Natural killer cell treated with Interleukin-12 subunit alpha and Interleukin-12 subunit beta and Interleukin-15 and Interleukin-18, amount 100 ng/mL, for 72 hours (primary cell): ENCODE data around the gene ACTA1. TPM values are rescaled to one million over a fixed set of nuclear protein-coding genes. Genes with fewer than 3 reads are reported as not detected.
"Not testable (repeated sequence)": the region's sequence is repeated elsewhere in the genome, so short reads cannot be mapped to it uniquely, and the experiment has no call there.

ENCODE experiments used
- ATAC-seq, 2 donors: fragments of 150-1000 bp; cut with Tn5 transposase in 1 of 2; sonication (Bioruptor Pico), chemical (Tn5 transposase) in 1 of 2; 2 replicates each; pipeline ENCODE4 v1.10.0; 2021
- DNase-seq: peaks from one replicate; pipeline ENCODE4 v3.0.0; 2022; ENCODE audit warnings: low spot score
- H3K27ac Mint-ChIP-seq, 2 donors: 1 replicate in 1 of 2; 2 replicates in 1 of 2; pipeline ENCODE4 v1.8.0; 2022; ENCODE audit warnings: mixed read lengths in 2 of 2, mild to moderate bottlenecking in 1 of 2, moderate library complexity in 1 of 2
- H3K27me3 Mint-ChIP-seq, 2 donors: 1 replicate in 1 of 2; 2 replicates in 1 of 2; pipeline ENCODE4 v1.8.0; 2022; ENCODE audit warnings: mixed read lengths in 2 of 2
- H3K36me3 Mint-ChIP-seq: one replicate; pipeline ENCODE4 v1.8.0; 2022; ENCODE audit warnings: mixed read lengths
- H3K4me1 Mint-ChIP-seq, 2 donors: 1 replicate in 1 of 2; 2 replicates in 1 of 2; pipeline ENCODE4 v1.8.0; 2022; ENCODE audit warnings: low read depth in 2 of 2, mixed read lengths in 2 of 2, mild to moderate bottlenecking in 1 of 2
- H3K4me3 Mint-ChIP-seq: one replicate; pipeline ENCODE4 v1.8.0; 2022; ENCODE audit warnings: mixed read lengths
- H3K9me3 Mint-ChIP-seq: 2 replicates; pipeline ENCODE4 v1.8.0; 2022; ENCODE audit warnings: mixed read lengths
- total RNA-seq, 2 donors: library from RNA; stranded (reverse); gene quantifications; one replicate each; pipeline ENCODE4 v1.2.3, GENCODE V29; 2022

ACTA1 gene
- total RNA-seq, 2 donors from 2014 or later: not detected

GRCh38 chr1:229432905-229433304 is 989 bp downstream of the ACTA1 start:
- H3K4me1 Mint-ChIP-seq: peaks cover 9 to 10% of the 10 kb centered on the region in 2 donors
- ATAC-seq: no peak
- no peak overlapping the region for H3K27ac Mint-ChIP-seq
- no peak for DNase-seq
- peaks cover 35 to 55% of the 10 kb centered on the region in 2 donors for H3K27me3 Mint-ChIP-seq
- no peaks in the 10 kb centered on the region for H3K9me3 Mint-ChIP-seq
- H3K36me3 Mint-ChIP-seq: peaks cover 6% of the 10 kb centered on the region
- no peak overlapping the region for H3K4me3 Mint-ChIP-seq

- Mint-ChIP-seq H3K27me3 (peaks cover 35 to 57% of the 10 kb centered on the region in 2 donors), H3K4me3 (no peak overlapping the region), H3K4me1 (peaks cover 9 to 10% of the 10 kb centered on the region in 2 donors), H3K9me3 (no peaks in the 10 kb centered on the region), H3K27ac (no peak overlapping the region), H3K36me3 (peaks cover 6% of the 10 kb centered on the region)
- DNase-seq (no peak), ATAC-seq (no peak)
Measured at GRCh38 chr1:229432116-229432461, 1.8 kb downstream of the ACTA1 start.

DNA sequence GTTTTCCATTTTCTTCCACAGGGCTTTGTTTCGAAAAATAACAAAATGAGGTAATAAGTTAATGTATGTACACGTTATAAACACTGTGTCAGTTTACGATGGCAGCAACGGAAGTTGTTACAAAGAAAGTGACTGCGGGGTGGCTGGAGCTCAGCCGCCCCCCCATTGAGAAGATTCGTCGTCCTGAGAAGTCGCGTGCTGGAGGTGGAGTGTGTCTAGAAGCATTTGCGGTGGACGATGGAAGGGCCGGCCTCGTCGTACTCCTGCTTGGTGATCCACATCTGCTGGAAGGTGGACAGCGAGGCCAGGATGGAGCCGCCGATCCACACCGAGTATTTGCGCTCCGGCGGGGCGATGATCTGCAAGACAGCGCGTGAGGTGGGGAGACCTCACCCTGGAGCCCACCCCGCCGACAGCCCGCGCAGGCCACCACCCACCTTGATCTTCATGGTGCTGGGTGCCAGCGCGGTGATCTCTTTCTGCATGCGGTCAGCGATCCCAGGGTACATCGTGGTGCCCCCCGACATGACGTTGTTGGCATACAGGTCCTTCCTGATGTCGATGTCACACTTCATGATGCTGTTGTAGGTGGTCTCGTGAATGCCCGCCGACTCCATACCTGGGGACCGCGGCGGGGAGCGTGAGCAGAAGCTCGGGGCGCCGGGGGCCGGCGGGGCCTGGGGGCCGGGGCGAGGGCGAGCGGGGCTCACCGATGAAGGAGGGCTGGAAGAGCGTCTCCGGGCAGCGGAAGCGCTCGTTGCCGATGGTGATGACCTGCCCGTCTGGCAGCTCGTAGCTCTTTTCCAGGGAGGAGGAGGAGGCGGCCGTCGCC is 2.4 kb downstream of the ACTA1 start:
- ATAC-seq (no peak), DNase-seq (no peak)
- Mint-ChIP-seq H3K4me3 (peak overlapping the region; percentile 59), H3K36me3 (peaks cover 6% of the 10 kb centered on the region), H3K27me3 (peaks cover 39 to 58% of the 10 kb centered on the region in 2 donors), H3K9me3 (no peaks in the 10 kb centered on the region), H3K4me1 (peaks cover 9 to 10% of the 10 kb centered on the region in 2 donors), H3K27ac (no peak overlapping the region)

DNA sequence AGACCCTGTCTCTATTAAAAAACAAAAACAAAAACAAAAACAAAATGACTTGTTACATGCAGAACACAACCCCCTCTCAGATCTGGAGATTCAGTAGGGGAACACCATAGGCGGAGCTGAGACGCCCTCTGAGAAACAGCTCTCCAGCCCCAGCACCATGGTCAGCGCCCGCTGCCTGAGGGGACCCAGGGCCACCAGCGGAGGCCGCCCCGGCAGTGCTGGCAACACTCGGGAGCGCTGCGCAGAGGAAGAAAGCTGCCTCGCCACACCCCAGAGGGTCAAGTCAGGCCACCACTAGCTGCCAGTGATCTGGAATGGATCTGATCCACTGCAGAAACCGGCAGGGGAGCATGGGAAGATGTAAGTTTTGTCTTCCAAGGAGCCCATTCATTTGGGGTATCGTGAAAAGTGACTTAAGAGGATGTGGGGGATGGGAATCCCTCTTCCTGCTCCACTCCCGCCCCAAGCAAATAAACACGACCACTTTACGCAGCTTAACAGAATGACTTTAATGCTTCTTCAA is 3.1 kb downstream of the ACTA1 start:
- ATAC-seq (peak in 1 of 2 donors; percentile 52), DNase-seq (no peak)
- Mint-ChIP-seq H3K4me3 (peak overlapping the region; percentile 59), H3K27ac (no peak overlapping the region), H3K36me3 (peaks cover 6% of the 10 kb centered on the region), H3K27me3 (peaks cover 42 to 56% of the 10 kb centered on the region in 2 donors), H3K4me1 (peaks cover 9 to 10% of the 10 kb centered on the region in 2 donors), H3K9me3 (no peaks in the 10 kb centered on the region)

- peaks cover 11% of the 10 kb centered on the region for H3K36me3 Mint-ChIP-seq
- no peak for DNase-seq
- peaks cover 9 to 10% of the 10 kb centered on the region in 2 donors for H3K4me1 Mint-ChIP-seq
- ATAC-seq: no peak
- peaks cover 46 to 62% of the 10 kb centered on the region in 2 donors for H3K27me3 Mint-ChIP-seq
- no peak overlapping the region for H3K4me3 Mint-ChIP-seq
- no peak overlapping the region for H3K27ac Mint-ChIP-seq
- H3K9me3 Mint-ChIP-seq: no peaks in the 10 kb centered on the region
Measured at GRCh38 chr1:229428256-229428655, 5.6 kb downstream of the ACTA1 start.

GRCh38 chr1:229427572-229427971 is 6.3 kb downstream of the ACTA1 start:
- H3K27me3 Mint-ChIP-seq: peaks cover 48 to 61% of the 10 kb centered on the region in 2 donors
- no peak overlapping the region for H3K27ac Mint-ChIP-seq
- no peaks in the 10 kb centered on the region for H3K9me3 Mint-ChIP-seq
- H3K4me1 Mint-ChIP-seq: peaks cover 9 to 10% of the 10 kb centered on the region in 2 donors
- DNase-seq (no peak), ATAC-seq (no peak)
- peaks cover 15% of the 10 kb centered on the region for H3K36me3 Mint-ChIP-seq
- no peak overlapping the region for H3K4me3 Mint-ChIP-seq

DNA sequence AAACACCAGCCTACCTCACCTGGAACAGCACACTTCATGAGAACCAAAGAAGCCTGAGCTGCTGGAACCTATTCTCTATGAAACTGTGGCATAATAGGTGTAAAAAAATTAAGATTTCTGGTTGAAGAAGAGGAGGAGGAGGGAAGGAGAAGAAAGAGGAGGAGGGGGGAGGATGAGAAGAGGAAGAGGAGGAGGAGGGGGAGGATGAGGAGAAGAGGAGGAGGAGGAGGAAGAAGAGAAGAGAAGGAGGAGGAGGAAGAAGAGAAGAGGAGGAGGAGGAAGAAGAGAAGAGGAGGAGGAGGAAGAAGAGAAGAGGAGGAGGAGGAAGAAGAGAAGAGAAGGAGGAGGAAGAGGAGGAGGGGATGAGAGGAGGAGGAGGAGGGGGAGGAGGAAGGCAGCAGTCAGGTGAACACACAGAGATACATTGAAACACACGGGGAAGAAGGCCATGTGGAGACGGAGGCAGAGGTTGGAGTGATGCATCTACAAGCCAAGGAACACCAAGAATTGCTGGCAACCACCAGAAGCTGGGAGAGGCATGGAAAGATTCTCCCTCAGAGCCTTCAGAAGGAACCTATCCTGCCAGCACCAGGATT is 8.2 kb downstream of the ACTA1 start:
- H3K36me3 Mint-ChIP-seq: peaks cover 10% of the 10 kb centered on the region
- no peaks in the 10 kb centered on the region for H3K9me3 Mint-ChIP-seq
- no peak for DNase-seq
- H3K4me3 Mint-ChIP-seq: no peak overlapping the region
- no peaks in the 10 kb centered on the region for H3K4me1 Mint-ChIP-seq
- H3K27ac Mint-ChIP-seq: no peak overlapping the region
- ATAC-seq: no peak
- H3K27me3 Mint-ChIP-seq: peaks cover 41 to 52% of the 10 kb centered on the region in 2 donors

GRCh38 chr1:229420765-229421164 is 13.1 kb downstream of the ACTA1 start:
- ATAC-seq: no peak
- H3K27ac Mint-ChIP-seq: no peak overlapping the region
- H3K4me1 Mint-ChIP-seq: no peaks in the 10 kb centered on the region
- no peak for DNase-seq
- no peak overlapping the region for H3K4me3 Mint-ChIP-seq
- H3K9me3 Mint-ChIP-seq: no peaks in the 10 kb centered on the region
- peaks cover 10% of the 10 kb centered on the region for H3K36me3 Mint-ChIP-seq
- H3K27me3 Mint-ChIP-seq: peaks cover 26 to 34% of the 10 kb centered on the region in 2 donors

GRCh38 chr1:229420224-229420623 is 13.7 kb downstream of the ACTA1 start:
- H3K27ac Mint-ChIP-seq: no peak overlapping the region
- H3K4me3 Mint-ChIP-seq: no peak overlapping the region
- no peaks in the 10 kb centered on the region for H3K9me3 Mint-ChIP-seq
- DNase-seq (no peak), ATAC-seq (no peak)
- peaks cover 10% of the 10 kb centered on the region for H3K36me3 Mint-ChIP-seq
- peaks cover 23 to 29% of the 10 kb centered on the region in 2 donors for H3K27me3 Mint-ChIP-seq
- no peaks in the 10 kb centered on the region for H3K4me1 Mint-ChIP-seq

DNA sequence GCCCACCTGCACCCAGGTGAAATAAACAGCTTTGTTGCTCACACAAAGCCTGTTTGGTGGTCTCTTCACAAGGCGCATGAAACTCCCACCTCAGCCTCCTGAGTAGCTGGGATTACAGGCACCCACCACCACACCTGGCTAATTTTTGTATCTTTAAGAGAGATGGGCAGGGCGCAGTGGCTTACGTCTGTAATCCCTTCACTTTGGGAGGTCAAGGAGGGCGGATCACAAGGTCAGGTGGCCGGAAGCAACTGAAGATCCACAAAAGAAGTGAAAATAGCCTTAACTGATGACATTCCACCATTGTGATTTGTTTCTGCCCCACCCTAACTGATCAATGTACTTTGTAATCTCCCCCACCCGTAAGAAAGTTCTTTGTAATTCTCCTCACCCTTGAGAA is 15.3 kb downstream of the ACTA1 start:
- H3K4me3 Mint-ChIP-seq, H3K27ac Mint-ChIP-seq, H3K4me1 Mint-ChIP-seq, DNase-seq, H3K9me3 Mint-ChIP-seq, ATAC-seq, H3K36me3 Mint-ChIP-seq: not testable (repeated sequence)
- peaks cover 17 to 19% of the 10 kb centered on the region in 2 donors for H3K27me3 Mint-ChIP-seq

DNA sequence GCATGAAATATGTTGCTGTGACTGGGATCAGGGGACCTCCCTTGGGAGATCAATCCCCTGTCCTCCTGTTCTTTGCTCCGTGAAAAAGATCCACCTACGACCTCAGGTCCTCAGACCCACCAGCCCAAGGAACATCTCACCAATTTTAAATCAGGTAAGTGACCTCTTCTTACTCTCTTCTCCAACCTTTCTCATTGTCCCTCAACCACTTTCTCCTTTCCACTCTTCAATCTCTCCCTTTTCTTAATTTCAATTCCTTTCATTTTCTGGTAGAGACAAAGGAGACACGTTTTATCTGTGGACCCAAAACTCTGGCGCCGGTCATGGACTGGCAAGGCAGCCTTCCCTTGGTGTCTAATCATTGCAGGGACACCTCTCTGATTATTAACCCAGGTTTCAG is 21.1 kb downstream of the ACTA1 start:
- peaks cover 25 to 39% of the 10 kb centered on the region in 2 donors for H3K27me3 Mint-ChIP-seq
- H3K36me3 Mint-ChIP-seq, H3K4me3 Mint-ChIP-seq, ATAC-seq, H3K9me3 Mint-ChIP-seq, H3K27ac Mint-ChIP-seq, H3K4me1 Mint-ChIP-seq, DNase-seq: not testable (repeated sequence)

DNA sequence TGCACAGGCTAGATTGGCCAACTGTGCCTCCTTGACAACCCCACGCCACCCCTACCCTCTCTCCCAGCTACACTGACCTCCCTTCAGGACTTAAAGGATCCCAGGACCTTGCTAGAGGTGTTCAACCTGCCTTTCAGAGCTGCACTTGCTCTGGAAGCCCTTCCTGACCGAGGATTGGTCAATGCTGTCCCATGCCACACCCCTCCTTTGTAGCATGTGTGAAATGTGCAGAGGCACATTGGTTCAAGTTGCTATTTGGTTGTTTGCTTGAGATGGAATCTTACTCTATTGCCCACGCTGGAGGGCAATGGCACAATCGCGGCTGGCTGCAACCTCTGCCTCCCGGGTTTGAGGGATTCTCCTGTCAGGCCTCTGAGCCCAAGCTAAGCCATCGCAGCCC is 21.8 kb downstream of the ACTA1 start:
- Mint-ChIP-seq H3K4me1 (peaks cover 0 to 8% of the 10 kb centered on the region in 2 donors), H3K27me3 (peaks cover 28 to 44% of the 10 kb centered on the region in 2 donors), H3K9me3 (no peaks in the 10 kb centered on the region), H3K36me3 (no peaks in the 10 kb centered on the region), H3K27ac (no peak overlapping the region), H3K4me3 (no peak overlapping the region)
- DNase-seq (no peak), ATAC-seq (no peak)

GRCh38 chr1:229411434-229412055 is 22.3 kb downstream of the ACTA1 start:
- no peak for DNase-seq
- no peak overlapping the region for H3K4me3 Mint-ChIP-seq
- no peaks in the 10 kb centered on the region for H3K9me3 Mint-ChIP-seq
- peaks cover 33 to 49% of the 10 kb centered on the region in 2 donors for H3K27me3 Mint-ChIP-seq
- no peak for ATAC-seq
- no peaks in the 10 kb centered on the region for H3K36me3 Mint-ChIP-seq
- peaks cover 0 to 9% of the 10 kb centered on the region in 2 donors for H3K4me1 Mint-ChIP-seq
- no peak overlapping the region for H3K27ac Mint-ChIP-seq
